HFF-Myc (cell line): ENCODE results near the gene LRRC49.
"Not testable (repeated sequence)": the region's sequence is repeated elsewhere in the genome, so short reads cannot be mapped to it uniquely, and the experiment has no call there.

Source experiments
- DNase-seq: peaks from one replicate; pipeline ENCODE4 v3.0.0-alpha.2; 2011; ENCODE audit warnings: low read depth; ENCODE audit errors: extremely low read depth
- H3K4me3 ChIP-seq: replicated peaks from 2 replicates; pipeline ENCODE4 v1.5.1; 2011; ENCODE audit warnings: low read depth, mild to moderate bottlenecking, control low read depth, low read length
- TF ChIP-seq, protein P1 (sequence below): IDR thresholded peaks from 2 replicates; pipeline ENCODE4 v1.5.1; 2012; ENCODE audit warnings: mild to moderate bottlenecking, low read depth, low read length, control low read depth; ENCODE audit errors: missing control alignments

LRRC49 gene

DNA sequence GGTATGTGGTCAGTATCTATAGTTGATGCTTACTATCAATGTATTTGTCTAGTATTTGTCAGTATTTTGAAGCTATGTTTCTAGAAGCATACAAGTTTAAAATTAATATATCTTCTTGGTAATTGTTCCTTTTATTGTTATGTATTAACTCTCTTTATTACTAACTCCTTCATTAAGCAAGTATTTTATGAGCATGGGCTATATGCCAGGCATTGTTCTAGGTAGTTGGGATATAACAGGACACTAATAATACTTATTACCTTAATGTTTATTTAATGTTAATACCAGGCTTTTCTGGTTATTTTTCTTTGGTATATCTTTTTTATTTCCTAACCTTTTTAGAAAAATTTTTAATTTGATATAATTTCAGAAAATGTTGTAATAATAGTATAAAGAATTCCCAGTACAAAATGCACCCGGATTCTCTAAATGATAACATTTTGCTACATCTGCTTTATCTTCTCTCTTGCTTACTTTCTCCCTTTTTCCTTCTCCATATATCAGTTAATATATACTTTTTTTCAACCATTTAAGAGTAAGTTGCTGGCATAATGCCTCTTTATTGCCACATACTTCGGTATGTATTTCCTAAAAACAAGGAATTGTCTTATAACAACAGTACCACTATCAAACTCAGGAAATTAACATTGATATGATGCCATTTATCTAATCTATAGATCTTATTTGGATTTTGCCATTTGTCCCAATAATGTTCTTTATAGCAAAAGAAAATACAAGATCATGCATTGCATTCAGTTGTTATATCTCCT is 30.9 kb downstream of the LRRC49 start:
- no peak for DNase-seq
- no peak overlapping the region for H3K4me3 ChIP-seq
- TF ChIP-seq, protein P1, sequence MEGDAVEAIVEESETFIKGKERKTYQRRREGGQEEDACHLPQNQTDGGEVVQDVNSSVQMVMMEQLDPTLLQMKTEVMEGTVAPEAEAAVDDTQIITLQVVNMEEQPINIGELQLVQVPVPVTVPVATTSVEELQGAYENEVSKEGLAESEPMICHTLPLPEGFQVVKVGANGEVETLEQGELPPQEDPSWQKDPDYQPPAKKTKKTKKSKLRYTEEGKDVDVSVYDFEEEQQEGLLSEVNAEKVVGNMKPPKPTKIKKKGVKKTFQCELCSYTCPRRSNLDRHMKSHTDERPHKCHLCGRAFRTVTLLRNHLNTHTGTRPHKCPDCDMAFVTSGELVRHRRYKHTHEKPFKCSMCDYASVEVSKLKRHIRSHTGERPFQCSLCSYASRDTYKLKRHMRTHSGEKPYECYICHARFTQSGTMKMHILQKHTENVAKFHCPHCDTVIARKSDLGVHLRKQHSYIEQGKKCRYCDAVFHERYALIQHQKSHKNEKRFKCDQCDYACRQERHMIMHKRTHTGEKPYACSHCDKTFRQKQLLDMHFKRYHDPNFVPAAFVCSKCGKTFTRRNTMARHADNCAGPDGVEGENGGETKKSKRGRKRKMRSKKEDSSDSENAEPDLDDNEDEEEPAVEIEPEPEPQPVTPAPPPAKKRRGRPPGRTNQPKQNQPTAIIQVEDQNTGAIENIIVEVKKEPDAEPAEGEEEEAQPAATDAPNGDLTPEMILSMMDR = no peak

DNA sequence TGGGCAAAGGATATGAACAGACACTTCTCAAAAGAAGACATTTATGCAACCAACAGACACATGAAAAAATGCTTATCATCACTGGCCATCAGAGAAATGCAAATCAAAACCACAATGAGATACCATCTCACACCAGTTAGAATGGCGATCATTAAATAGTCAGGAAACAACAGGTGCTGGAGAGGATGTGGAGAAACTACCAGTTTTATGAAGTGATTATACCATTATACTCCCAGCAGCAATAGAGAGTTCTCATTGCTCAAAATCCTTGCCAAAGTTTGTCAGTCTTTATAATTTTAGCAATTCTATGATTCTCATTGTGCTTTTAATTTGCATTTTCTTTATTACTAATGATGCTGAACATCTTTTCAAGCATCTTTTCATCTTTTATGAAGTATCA is 34.3 kb downstream of the LRRC49 start:
- H3K4me3 ChIP-seq, DNase-seq: not testable (repeated sequence)

DNA sequence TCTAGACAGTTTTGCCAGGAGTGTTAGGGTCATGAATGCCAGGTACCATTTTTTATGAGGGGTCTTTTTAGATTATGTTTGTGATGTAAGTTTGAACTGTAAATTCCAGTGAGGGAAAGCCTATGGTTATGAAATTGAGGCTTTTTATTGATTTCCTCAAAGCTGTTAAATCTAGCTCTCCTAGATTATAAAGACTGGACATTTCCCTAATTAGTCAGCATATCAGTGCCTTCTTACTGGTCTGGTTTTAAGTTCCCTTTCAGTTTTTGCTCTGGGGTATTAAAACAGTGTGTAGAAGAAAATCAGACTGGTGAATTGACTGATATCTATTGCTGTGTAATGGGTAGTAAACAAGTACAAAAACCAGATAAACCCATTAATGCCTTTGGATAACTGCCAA is 39.2 kb downstream of the LRRC49 start:
- no peak overlapping the region for H3K4me3 ChIP-seq
- TF ChIP-seq, protein P1 = no peak
- no peak for DNase-seq

DNA sequence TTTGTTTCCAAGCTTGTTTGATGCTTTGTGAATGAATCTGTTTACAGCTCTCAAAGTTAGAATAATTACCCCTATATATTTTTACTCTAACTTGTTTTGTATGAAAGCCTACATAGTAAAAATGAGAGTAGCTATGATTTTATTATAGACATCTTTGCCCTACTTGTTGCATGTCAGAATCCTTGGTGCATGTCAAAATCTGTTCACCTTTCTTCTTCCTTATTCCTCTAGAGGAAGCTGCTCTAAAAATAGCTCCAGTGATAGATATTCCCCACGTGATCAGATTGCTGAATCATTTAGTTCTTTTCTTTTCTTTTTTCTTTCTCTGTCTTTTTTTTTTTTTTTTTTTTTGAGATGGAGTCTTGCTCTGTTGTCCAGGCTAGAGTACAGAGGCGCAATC is 39.8 kb downstream of the LRRC49 start:
- no peak for DNase-seq

DNA sequence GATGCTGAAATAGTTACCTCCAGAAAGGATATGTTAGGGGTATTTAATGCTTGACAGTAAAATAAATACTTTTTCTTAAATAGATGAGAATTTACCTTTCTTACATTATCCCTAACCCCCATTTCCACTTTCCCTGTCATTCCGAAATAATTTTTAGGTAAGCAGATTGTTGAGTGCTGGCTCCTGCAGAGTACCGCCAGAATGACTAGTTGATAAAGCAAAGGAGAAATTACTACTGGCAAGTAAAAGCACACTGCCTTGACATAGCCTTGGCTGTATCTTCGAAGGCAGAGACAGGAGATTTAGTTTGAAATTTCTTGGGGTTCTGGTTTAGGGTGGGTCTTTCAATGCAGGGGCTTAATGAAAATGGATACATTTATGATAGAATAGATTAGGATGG is 40.8 kb downstream of the LRRC49 start:
- H3K4me3 ChIP-seq = no peak overlapping the region
- DNase-seq = no peak
- TF ChIP-seq, protein P1 = no peak

More for the DNA sequence above, 39.8 kb downstream of the LRRC49 start:
- TF ChIP-seq, protein P1 = no peak
- no peak overlapping the region for H3K4me3 ChIP-seq

DNA sequence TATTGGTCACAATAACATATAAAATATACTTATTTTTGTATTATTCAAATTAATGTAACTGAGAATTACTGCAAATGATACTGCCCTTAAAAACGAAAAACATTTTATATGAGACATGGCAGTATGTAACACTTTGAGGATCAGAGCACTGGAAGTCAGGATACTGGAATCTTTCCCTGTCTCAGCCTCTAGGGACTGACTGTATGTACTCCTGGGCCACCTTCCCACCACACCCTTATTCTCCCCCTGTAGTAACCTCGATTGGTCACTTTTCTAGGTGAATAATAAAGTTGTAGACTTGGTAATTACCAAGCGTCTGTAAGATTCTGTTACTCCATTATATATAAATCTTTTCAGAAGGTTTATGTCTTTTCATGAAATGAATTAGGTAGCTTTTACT is 43.0 kb downstream of the LRRC49 start:
- DNase-seq = no peak
- H3K4me3 ChIP-seq = no peak overlapping the region
- TF ChIP-seq, protein P1 = no peak

DNA sequence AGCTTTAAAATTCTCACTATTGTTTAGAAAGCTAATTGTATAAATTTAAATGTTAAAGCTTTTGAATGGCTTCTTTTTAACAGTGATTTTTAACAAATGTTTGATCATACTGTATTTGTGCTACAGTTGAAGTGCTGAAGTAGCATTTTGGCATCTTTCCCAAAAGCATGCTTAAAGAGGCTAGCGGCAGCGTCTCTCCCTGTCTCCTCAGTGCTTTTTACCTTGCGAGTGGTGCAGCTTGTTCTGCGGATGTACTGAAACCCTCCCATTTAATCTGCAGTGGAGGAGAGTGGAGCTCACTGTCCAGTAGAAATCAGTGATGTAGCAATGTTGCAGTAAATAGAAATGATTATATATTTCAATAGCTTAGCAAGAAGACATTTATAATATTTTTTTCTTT is 43.7 kb downstream of the LRRC49 start:
- TF ChIP-seq, protein P1 = no peak
- no peak overlapping the region for H3K4me3 ChIP-seq
- DNase-seq = no peak

DNA sequence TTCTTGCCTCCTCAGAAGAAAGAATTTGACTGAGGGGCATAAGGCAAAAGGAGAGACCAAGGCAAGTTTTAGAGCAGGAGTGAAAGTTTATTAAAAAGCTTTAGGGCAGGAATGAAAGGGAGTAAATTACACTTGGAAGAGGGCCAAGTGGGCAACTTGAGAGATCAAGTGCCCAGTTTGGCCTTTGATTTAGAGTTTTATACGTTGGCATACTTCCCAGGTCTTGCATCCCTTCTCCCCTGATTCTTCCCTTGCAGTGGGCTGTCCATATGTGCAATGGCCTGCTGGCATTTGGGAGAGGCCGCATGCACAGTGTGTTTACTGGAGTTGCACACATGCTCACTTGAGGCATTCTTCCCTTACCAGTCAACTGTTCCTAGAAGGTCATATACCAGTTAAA is 50.7 kb downstream of the LRRC49 start:
- not testable (repeated sequence) for DNase-seq, H3K4me3 ChIP-seq
